WTC11 (cell line): ENCODE results near the gene STRA8.

ENCODE experiments used
- CREB1 ChIP-seq: sonication (generic); formaldehyde crosslinking; IDR thresholded peaks from 2 replicates; pipeline ENCODE4 v1.8.0; 2023; ENCODE audit warnings: mild to moderate bottlenecking, missing genetic modification reagents
- GABPB1 ChIP-seq: sonication (generic); formaldehyde crosslinking; IDR thresholded peaks from 2 replicates; pipeline ENCODE4 v1.8.1; 2023; ENCODE audit warnings: mild to moderate bottlenecking, missing genetic modification reagents
- NFYB ChIP-seq: sonication (generic); formaldehyde crosslinking; conservative IDR thresholded peaks from 2 replicates; pipeline ENCODE4 v1.8.0; 2022; ENCODE audit warnings: low read depth, missing genetic modification reagents
- SP1 ChIP-seq: sonication (generic); formaldehyde crosslinking; conservative IDR thresholded peaks from 2 replicates; pipeline ENCODE4 v1.8.1; 2022; ENCODE audit warnings: missing genetic modification reagents
- TF ChIP-seq, protein P1 (sequence below): sonication (generic); formaldehyde crosslinking; IDR thresholded peaks from 2 replicates; pipeline ENCODE4 v1.8.1; 2022; ENCODE audit warnings: low read depth, mild to moderate bottlenecking, moderate library complexity, missing genetic modification reagents, borderline replicate concordance
- TF ChIP-seq, protein P2 (sequence below): fragments of 200-600 bp; IDR thresholded peaks from 2 replicates; pipeline ENCODE4 v1.8.0; 2022; ENCODE audit warnings: antibody characterized with exemption
- TF ChIP-seq, protein P3 (sequence below): sonication (generic); formaldehyde crosslinking; IDR thresholded peaks from 2 replicates; pipeline ENCODE4 v1.8.1; 2022; ENCODE audit warnings: mild to moderate bottlenecking, missing genetic modification reagents, moderate library complexity, borderline replicate concordance
- TF ChIP-seq, protein P4 (sequence below): sonication (generic); formaldehyde crosslinking; IDR thresholded peaks from 2 replicates; pipeline ENCODE4 v1.8.1; 2023; ENCODE audit warnings: mild to moderate bottlenecking, missing genetic modification reagents
- TF ChIP-seq, protein P5 (sequence below): sonication (generic); formaldehyde crosslinking; IDR thresholded peaks from 2 replicates; pipeline ENCODE4 v1.8.1; 2023; ENCODE audit warnings: mild to moderate bottlenecking, missing genetic modification reagents, moderate library complexity
- TF ChIP-seq, protein P6 (sequence below): sonication (generic); formaldehyde crosslinking; IDR thresholded peaks from 2 replicates; pipeline ENCODE4 v1.8.1; 2023; ENCODE audit warnings: mild to moderate bottlenecking, moderate library complexity, missing genetic modification reagents
- TF ChIP-seq, protein P7 (sequence below): fragments of 250-450 bp; sonication (Bioruptor Pico); IDR thresholded peaks from 2 replicates; pipeline ENCODE4 v1.9.0; 2021; ENCODE audit warnings: moderate library complexity, mild to moderate bottlenecking, inconsistent platforms, borderline replicate concordance

DNA sequence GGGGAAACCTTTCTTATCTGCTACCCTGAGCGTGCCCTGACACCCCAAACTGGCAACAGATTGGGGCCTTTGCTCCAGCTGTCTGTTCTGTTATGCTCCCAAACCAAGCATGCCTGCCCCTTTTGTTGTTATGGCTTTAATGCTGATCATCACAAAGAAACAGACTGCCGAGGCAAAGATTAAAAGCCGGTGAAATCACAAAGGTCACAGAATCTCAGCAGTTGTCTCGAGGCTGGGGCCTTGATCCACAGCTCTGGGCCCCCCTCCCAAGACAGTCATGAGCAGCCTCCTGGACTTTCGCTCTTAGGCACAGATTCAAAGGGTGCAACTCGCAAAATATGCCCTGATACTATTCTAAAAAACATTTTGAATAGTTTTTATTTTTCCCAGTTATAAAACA lies 65.6 kb downstream of the STRA8 start:
- TF ChIP-seq CREB1 (no peak), NFYB (CRISPR knock-in tag) (no peak), GABPB1 (no peak), SP1 (no peak)
- TF ChIP-seq, protein P1, sequence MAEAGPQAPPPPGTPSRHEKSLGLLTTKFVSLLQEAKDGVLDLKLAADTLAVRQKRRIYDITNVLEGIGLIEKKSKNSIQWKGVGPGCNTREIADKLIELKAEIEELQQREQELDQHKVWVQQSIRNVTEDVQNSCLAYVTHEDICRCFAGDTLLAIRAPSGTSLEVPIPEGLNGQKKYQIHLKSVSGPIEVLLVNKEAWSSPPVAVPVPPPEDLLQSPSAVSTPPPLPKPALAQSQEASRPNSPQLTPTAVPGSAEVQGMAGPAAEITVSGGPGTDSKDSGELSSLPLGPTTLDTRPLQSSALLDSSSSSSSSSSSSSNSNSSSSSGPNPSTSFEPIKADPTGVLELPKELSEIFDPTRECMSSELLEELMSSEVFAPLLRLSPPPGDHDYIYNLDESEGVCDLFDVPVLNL (CRISPR knock-in tag), result no peak
- TF ChIP-seq, protein P2, sequence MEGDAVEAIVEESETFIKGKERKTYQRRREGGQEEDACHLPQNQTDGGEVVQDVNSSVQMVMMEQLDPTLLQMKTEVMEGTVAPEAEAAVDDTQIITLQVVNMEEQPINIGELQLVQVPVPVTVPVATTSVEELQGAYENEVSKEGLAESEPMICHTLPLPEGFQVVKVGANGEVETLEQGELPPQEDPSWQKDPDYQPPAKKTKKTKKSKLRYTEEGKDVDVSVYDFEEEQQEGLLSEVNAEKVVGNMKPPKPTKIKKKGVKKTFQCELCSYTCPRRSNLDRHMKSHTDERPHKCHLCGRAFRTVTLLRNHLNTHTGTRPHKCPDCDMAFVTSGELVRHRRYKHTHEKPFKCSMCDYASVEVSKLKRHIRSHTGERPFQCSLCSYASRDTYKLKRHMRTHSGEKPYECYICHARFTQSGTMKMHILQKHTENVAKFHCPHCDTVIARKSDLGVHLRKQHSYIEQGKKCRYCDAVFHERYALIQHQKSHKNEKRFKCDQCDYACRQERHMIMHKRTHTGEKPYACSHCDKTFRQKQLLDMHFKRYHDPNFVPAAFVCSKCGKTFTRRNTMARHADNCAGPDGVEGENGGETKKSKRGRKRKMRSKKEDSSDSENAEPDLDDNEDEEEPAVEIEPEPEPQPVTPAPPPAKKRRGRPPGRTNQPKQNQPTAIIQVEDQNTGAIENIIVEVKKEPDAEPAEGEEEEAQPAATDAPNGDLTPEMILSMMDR, result no peak
- TF ChIP-seq, protein P3, sequence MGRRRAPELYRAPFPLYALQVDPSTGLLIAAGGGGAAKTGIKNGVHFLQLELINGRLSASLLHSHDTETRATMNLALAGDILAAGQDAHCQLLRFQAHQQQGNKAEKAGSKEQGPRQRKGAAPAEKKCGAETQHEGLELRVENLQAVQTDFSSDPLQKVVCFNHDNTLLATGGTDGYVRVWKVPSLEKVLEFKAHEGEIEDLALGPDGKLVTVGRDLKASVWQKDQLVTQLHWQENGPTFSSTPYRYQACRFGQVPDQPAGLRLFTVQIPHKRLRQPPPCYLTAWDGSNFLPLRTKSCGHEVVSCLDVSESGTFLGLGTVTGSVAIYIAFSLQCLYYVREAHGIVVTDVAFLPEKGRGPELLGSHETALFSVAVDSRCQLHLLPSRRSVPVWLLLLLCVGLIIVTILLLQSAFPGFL (CRISPR knock-in tag), result no peak
- TF ChIP-seq, protein P4, sequence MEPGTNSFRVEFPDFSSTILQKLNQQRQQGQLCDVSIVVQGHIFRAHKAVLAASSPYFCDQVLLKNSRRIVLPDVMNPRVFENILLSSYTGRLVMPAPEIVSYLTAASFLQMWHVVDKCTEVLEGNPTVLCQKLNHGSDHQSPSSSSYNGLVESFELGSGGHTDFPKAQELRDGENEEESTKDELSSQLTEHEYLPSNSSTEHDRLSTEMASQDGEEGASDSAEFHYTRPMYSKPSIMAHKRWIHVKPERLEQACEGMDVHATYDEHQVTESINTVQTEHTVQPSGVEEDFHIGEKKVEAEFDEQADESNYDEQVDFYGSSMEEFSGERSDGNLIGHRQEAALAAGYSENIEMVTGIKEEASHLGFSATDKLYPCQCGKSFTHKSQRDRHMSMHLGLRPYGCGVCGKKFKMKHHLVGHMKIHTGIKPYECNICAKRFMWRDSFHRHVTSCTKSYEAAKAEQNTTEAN (CRISPR knock-in tag), result no peak
- TF ChIP-seq, protein P5, sequence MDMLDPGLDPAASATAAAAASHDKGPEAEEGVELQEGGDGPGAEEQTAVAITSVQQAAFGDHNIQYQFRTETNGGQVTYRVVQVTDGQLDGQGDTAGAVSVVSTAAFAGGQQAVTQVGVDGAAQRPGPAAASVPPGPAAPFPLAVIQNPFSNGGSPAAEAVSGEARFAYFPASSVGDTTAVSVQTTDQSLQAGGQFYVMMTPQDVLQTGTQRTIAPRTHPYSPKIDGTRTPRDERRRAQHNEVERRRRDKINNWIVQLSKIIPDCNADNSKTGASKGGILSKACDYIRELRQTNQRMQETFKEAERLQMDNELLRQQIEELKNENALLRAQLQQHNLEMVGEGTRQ (CRISPR knock-in tag), result no peak
- TF ChIP-seq, protein P6, sequence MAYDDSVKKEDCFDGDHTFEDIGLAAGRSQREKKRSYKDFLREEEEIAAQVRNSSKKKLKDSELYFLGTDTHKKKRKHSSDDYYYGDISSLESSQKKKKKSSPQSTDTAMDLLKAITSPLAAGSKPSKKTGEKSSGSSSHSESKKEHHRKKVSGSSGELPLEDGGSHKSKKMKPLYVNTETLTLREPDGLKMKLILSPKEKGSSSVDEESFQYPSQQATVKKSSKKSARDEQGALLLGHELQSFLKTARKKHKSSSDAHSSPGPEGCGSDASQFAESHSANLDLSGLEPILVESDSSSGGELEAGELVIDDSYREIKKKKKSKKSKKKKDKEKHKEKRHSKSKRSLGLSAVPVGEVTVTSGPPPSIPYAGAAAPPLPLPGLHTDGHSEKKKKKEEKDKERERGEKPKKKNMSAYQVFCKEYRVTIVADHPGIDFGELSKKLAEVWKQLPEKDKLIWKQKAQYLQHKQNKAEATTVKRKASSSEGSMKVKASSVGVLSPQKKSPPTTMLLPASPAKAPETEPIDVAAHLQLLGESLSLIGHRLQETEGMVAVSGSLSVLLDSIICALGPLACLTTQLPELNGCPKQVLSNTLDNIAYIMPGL (CRISPR knock-in tag), result no peak
- TF ChIP-seq, protein P7, sequence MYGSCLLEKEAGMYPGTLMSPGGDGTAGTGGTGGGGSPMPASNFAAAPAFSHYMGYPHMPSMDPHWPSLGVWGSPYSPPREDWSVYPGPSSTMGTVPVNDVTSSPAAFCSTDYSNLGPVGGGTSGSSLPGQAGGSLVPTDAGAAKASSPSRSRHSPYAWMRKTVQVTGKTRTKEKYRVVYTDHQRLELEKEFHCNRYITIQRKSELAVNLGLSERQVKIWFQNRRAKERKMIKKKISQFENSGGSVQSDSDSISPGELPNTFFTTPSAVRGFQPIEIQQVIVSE (CRISPR knock-in tag), result no peak
